Caco-2 (cell line): ENCODE data around the gene ME3. TPM values are rescaled to one million over a fixed set of nuclear protein-coding genes. Genes with fewer than 3 reads are reported as not detected.
"Not testable (repeated sequence)": the region's sequence is repeated elsewhere in the genome, so short reads cannot be mapped to it uniquely, and the experiment has no call there.

Source experiments
- BruUV-seq: library from RNA; stranded (reverse); fragments of 400-500 nt; replicated peaks from 2 replicates; lab custom pipeline; 2021; lab: Mats Ljungman, UMichigan
- CTCF ChIA-PET: fragments of 300-600 bp; sonication (Branson Sonifier 250); formaldehyde crosslinking; loops from one replicate; lab custom pipeline; 2022; ENCODE audit warnings: antibody characterized with exemption; lab: Charles Lee
- POLR2A ChIA-PET: fragments of 300-600 bp; sonication (Branson Sonifier 250); formaldehyde crosslinking; loops from one replicate; lab custom pipeline; 2022; ENCODE audit warnings: antibody characterized with exemption; lab: Charles Lee
- DNase-seq, 2 experiments: peaks; one replicate each; pipeline versions ENCODE4 v3.0.0 to v3.0.0-alpha.2; 2020 to 2022
- H3K27me3 ChIP-seq: replicated peaks from 2 replicates; pipeline ENCODE4 v1.6.0; 2011; ENCODE audit warnings: low read length; ENCODE audit not compliant: control insufficient read depth, insufficient read depth
- H3K36me3 ChIP-seq: 2 replicates; pipeline ENCODE4 v1.5.1; 2011; ENCODE audit warnings: low read length; ENCODE audit not compliant: control insufficient read depth, insufficient read depth
- H3K4me1 ChIP-seq: fragments of 250-450 bp; sonication (Bioruptor Pico); 2 replicates; pipeline ENCODE4 v1.5.1; 2020; ENCODE audit warnings: mild to moderate bottlenecking
- H3K4me3 ChIP-seq: 2 replicates; pipeline ENCODE4 v1.5.1; 2011; ENCODE audit warnings: low read depth, mild to moderate bottlenecking, control low read depth, low read length
- H3K9me3 ChIP-seq: fragments of 250-450 bp; sonication (Bioruptor Pico); 2 replicates; pipeline ENCODE4 v1.5.1; 2020; ENCODE audit warnings: mild to moderate bottlenecking, moderate library complexity
- H3K27ac Mint-ChIP-seq: one replicate; pipeline ENCODE4 v1.8.0; 2022; ENCODE audit warnings: mixed read lengths; ENCODE audit not compliant: unreplicated experiment
- H3K27me3 Mint-ChIP-seq: one replicate; pipeline ENCODE4 v1.8.0; 2022; ENCODE audit warnings: mixed read lengths; ENCODE audit not compliant: insufficient read depth, unreplicated experiment
- H3K36me3 Mint-ChIP-seq: one replicate; pipeline ENCODE4 v1.8.0; 2022; ENCODE audit warnings: mild to moderate bottlenecking, mixed read lengths; ENCODE audit not compliant: insufficient read depth, unreplicated experiment
- H3K4me1 Mint-ChIP-seq: one replicate; pipeline ENCODE4 v1.8.0; 2022; ENCODE audit warnings: low read depth, mixed read lengths; ENCODE audit not compliant: unreplicated experiment
- H3K4me3 Mint-ChIP-seq: one replicate; pipeline ENCODE4 v1.8.0; 2022; ENCODE audit warnings: mild to moderate bottlenecking, moderate library complexity, mixed read lengths; ENCODE audit not compliant: unreplicated experiment
- H3K9me3 Mint-ChIP-seq: one replicate; pipeline ENCODE4 v1.8.0; 2022; ENCODE audit warnings: mixed read lengths; ENCODE audit not compliant: unreplicated experiment
- CTCF ChIP-seq, 2 experiments: fragments of 200-600 bp in 1 of 2; IDR thresholded peaks; 1 replicate in 1 of 2; 2 replicates in 1 of 2; pipeline versions ENCODE4 v1.5.1 to v1.8.0; 2011 to 2022; ENCODE audit warnings: antibody characterized with exemption in 1 of 2, control low read depth in 1 of 2, inconsistent platforms in 1 of 2, low read depth in 1 of 2, low read length in 1 of 2, mild to moderate bottlenecking in 1 of 2, moderate library complexity in 1 of 2; ENCODE audit not compliant: insufficient read depth in 1 of 2, severe bottlenecking in 1 of 2, unreplicated experiment in 1 of 2
- intact Hi-C: fragments of 100-400 bp; cut with micrococcal nuclease; formaldehyde crosslinking; loops from one replicate; pipeline ENCODE4 v1.10.0; 2022; ENCODE audit not compliant: unreplicated experiment
- total RNA-seq: library from RNA; stranded (reverse); gene quantifications from 2 replicates; pipeline ENCODE4 v1.2.3, GENCODE V29; 2022

ME3 gene
- total RNA-seq, 1 experiment from 2014 or later = 32.8 TPM

- Histone ChIP-seq H3K4me3 (no peak overlapping the region), H3K4me1 (peaks cover 40% of the 10 kb centered on the region), H3K9me3 (no peaks in the 10 kb centered on the region), H3K36me3 (no peaks in the 10 kb centered on the region), H3K27me3 (no peaks in the 10 kb centered on the region)
- BruUV-seq = no TSS peak
- Mint-ChIP-seq H3K4me1 (peaks cover 32% of the 10 kb centered on the region), H3K9me3 (no peaks in the 10 kb centered on the region), H3K27me3 (no peaks in the 10 kb centered on the region), H3K27ac (peak overlapping the region; percentile 39), H3K4me3 (no peak overlapping the region), H3K36me3 (no peaks in the 10 kb centered on the region)
- CTCF ChIA-PET = interaction anchor here (0.7 to 1.6 kb wide), 3 partner anchors 14 to 646 kb away, joined by 3 to 6 read pairs (median 5); no protein-coding TSS in a partner anchor
- POLR2A ChIA-PET = no interaction called here
- DNase-seq = peak; percentile 43 to 69
- no peak for TF ChIP-seq CTCF (IDR thresholded peaks at IDR 0.05; ENCODE audit: insufficient read depth in 1 of 2, low read depth in 1 of 2, low read length in 1 of 2, severe bottlenecking in 1 of 2, unreplicated experiment in 1 of 2)
- intact Hi-C loops = loop anchor here (5.0 kb wide), 1 partner anchor 190 kb away; no protein-coding TSS in a partner anchor
Observed at GRCh38 chr11:86621854-86622253, 50.6 kb downstream of the ME3 start.

DNA sequence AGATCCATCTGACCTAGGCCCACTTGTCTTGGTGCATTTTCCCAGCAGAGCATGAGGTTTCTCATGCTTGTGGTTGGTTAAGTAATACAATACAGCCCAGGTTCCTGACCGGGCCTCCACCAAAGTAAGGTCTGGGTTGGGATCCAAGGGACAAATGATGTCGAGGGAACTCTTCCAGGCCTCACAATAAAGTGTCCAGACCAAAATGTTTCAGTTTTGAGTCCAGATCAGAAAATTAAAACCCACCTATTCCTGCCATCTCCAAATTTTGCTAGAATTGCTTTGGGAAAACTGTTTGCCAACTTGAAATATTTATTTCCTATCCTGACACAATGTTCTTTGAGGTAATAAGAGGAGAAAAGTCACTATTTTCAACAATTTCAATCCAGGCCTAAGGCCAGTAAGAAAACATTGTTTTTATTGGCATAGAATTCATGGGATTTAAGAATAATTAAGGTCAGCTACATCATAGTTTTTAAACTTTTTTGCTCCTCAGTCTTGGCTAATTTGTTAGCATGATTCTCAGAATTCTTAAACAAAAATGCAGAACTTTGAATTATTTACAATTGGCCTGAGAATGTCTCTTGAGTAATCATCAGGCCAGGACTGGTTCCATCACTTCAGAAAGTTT is 51.4 kb downstream of the ME3 start:
- Histone ChIP-seq H3K4me3 (no peak overlapping the region), H3K36me3 (no peaks in the 10 kb centered on the region), H3K4me1 (peaks cover 40% of the 10 kb centered on the region), H3K9me3 (no peaks in the 10 kb centered on the region), H3K27me3 (no peaks in the 10 kb centered on the region)
- H3K4me3 Mint-ChIP-seq = no peak overlapping the region
- peak overlapping the region; percentile 39 for H3K27ac Mint-ChIP-seq
- DNase-seq = no peak
- no peaks in the 10 kb centered on the region for H3K36me3 Mint-ChIP-seq
- intact Hi-C loops = loop anchor here (5.0 kb wide), 1 partner anchor 191 kb away; no protein-coding TSS in a partner anchor
- peaks cover 32% of the 10 kb centered on the region for H3K4me1 Mint-ChIP-seq
- no peaks in the 10 kb centered on the region for H3K9me3 Mint-ChIP-seq
- no peaks in the 10 kb centered on the region for H3K27me3 Mint-ChIP-seq
- ChIA-PET CTCF (interaction anchor here (1.6 kb wide), 1 partner anchor 191 kb away, joined by 6 read pairs; no protein-coding TSS in a partner anchor), POLR2A (no interaction called here)
- TF ChIP-seq CTCF (IDR thresholded peaks at IDR 0.05; ENCODE audit: insufficient read depth in 1 of 2, low read depth in 1 of 2, low read length in 1 of 2, severe bottlenecking in 1 of 2, unreplicated experiment in 1 of 2) = no peak
- no TSS peak for BruUV-seq

GRCh38 chr11:86619428-86619827 is 53.0 kb downstream of the ME3 start:
- H3K36me3 Mint-ChIP-seq = not testable (repeated sequence)
- peaks cover 13% of the 10 kb centered on the region for H3K9me3 Mint-ChIP-seq

More at GRCh38 chr11:86619428-86619827, 53.0 kb downstream of the ME3 start:
- peaks cover 32% of the 10 kb centered on the region for H3K4me1 Mint-ChIP-seq
- H3K4me3 ChIP-seq, POLR2A ChIA-PET, H3K27me3 Mint-ChIP-seq, intact Hi-C loops, H3K27ac Mint-ChIP-seq, BruUV-seq, H3K36me3 ChIP-seq, H3K4me3 Mint-ChIP-seq, H3K27me3 ChIP-seq, H3K9me3 ChIP-seq, DNase-seq: not testable (repeated sequence)
- CTCF ChIA-PET = interaction anchor here (0.5 to 2.3 kb wide), 2 partner anchors 11 to 257 kb away, joined by 3 to 17 read pairs; no protein-coding TSS in a partner anchor
- H3K4me1 ChIP-seq = peaks cover 36% of the 10 kb centered on the region
